GM23338 (cell line): ENCODE results near the gene NAA16. TPM values are rescaled to one million over a fixed set of nuclear protein-coding genes. Genes with fewer than 3 reads are reported as not detected.

Experiments used
- ATAC-seq: fragments of 200-7000 bp; cut with Tn5 transposase; 3 replicates; pipeline ENCODE4 v1.9.1; 2020
- DNase-seq: peaks from one replicate; pipeline ENCODE4 v3.0.0-alpha.2; 2015; ENCODE audit warnings: low spot score
- H2AFZ ChIP-seq: fragments of 200-600 bp; sonication (generic); 2 replicates; pipeline ENCODE4 v1.8.0; 2016; ENCODE audit warnings: antibody characterized with exemption, mild to moderate bottlenecking, moderate library complexity
- H3F3A ChIP-seq: fragments of 200-600 bp; sonication (generic); replicated peaks from 2 replicates; pipeline ENCODE4 v1.8.0; 2017; ENCODE audit warnings: antibody characterized with exemption, mixed run types, low read depth
- H3K27ac ChIP-seq: fragments of 200-600 bp; sonication (generic); 2 replicates; pipeline ENCODE4 v1.6.1; 2016; ENCODE audit warnings: low read depth
- H3K27me3 ChIP-seq: fragments of 200-600 bp; sonication (generic); 2 replicates; pipeline ENCODE4 v1.8.0; 2016; ENCODE audit warnings: mild to moderate bottlenecking, mixed run types, moderate library complexity; ENCODE audit not compliant: insufficient read depth
- H3K36me3 ChIP-seq: fragments of 200-600 bp; sonication (generic); 2 replicates; pipeline ENCODE4 v1.8.0; 2016; ENCODE audit warnings: mild to moderate bottlenecking; ENCODE audit not compliant: insufficient read depth
- H3K4me1 ChIP-seq: fragments of 200-600 bp; sonication (generic); 2 replicates; pipeline ENCODE4 v1.8.0; 2016; ENCODE audit warnings: mild to moderate bottlenecking, moderate library complexity; ENCODE audit not compliant: insufficient read depth
- H3K4me2 ChIP-seq: fragments of 200-600 bp; sonication (generic); 2 replicates; pipeline ENCODE4 v1.7.1; 2017; ENCODE audit warnings: mixed run types
- H3K4me3 ChIP-seq: fragments of 200-600 bp; sonication (generic); 2 replicates; pipeline ENCODE4 v1.6.1; 2016; ENCODE audit warnings: mixed run types
- H3K79me2 ChIP-seq: fragments of 200-600 bp; sonication (generic); replicated peaks from 2 replicates; pipeline ENCODE4 v1.8.0; 2017; ENCODE audit warnings: mild to moderate bottlenecking; ENCODE audit not compliant: insufficient read depth
- H3K9me2 ChIP-seq: fragments of 200-600 bp; sonication (generic); 2 replicates; pipeline ENCODE4 v1.8.0; 2017; ENCODE audit not compliant: insufficient read depth
- H4K20me1 ChIP-seq: fragments of 200-600 bp; sonication (generic); replicated peaks from 2 replicates; pipeline ENCODE4 v1.8.0; 2017; ENCODE audit warnings: mild to moderate bottlenecking; ENCODE audit not compliant: insufficient read depth
- H3K27ac Mint-ChIP-seq: 2 replicates; pipeline ENCODE4 v1.8.0; 2020; ENCODE audit warnings: inconsistent platforms, mild to moderate bottlenecking, moderate library complexity, mixed read lengths
- H3K27me3 Mint-ChIP-seq: 3 replicates; pipeline ENCODE4 v1.8.0; 2022; ENCODE audit warnings: low read depth, mild to moderate bottlenecking, moderate library complexity, mixed read lengths, inconsistent platforms; ENCODE audit not compliant: insufficient read depth, poor library complexity
- H3K36me3 Mint-ChIP-seq: 3 replicates; pipeline ENCODE4 v1.8.0; 2021; ENCODE audit warnings: low read depth, mild to moderate bottlenecking, inconsistent platforms, moderate library complexity, mixed read lengths
- H3K4me1 Mint-ChIP-seq: 3 replicates; pipeline ENCODE4 v1.8.0; 2020; ENCODE audit warnings: mild to moderate bottlenecking, inconsistent platforms, mixed read lengths
- H3K4me3 Mint-ChIP-seq: 3 replicates; pipeline ENCODE4 v1.8.0; 2021; ENCODE audit warnings: moderate library complexity, mild to moderate bottlenecking, inconsistent platforms, mixed read lengths
- H3K9me3 Mint-ChIP-seq: 3 replicates; pipeline ENCODE4 v1.8.0; 2020; ENCODE audit warnings: moderate library complexity, mild to moderate bottlenecking, inconsistent platforms, mixed read lengths
- EZH2 ChIP-seq: fragments of 200-600 bp; sonication (generic); IDR thresholded peaks from one replicate; pipeline ENCODE4 v1.8.0; 2017; ENCODE audit warnings: antibody characterized with exemption, mild to moderate bottlenecking, low read depth; ENCODE audit not compliant: unreplicated experiment
- STAT1 ChIP-seq: IDR thresholded peaks from one replicate; pipeline ENCODE4 v1.6.1; 2016; ENCODE audit warnings: antibody characterized with exemption; ENCODE audit not compliant: unreplicated experiment
- polyA plus RNA-seq: library from polyadenylated mRNA; unstranded; fragments of >200 nt; fragmentation: Nextera tagmentation; extraction: Ambion mirVana; gene quantifications from 2 replicates; pipeline ENCODE4 v1.2.1, GENCODE V29; 2016
- total RNA-seq: library from RNA; depleted of rRNA; stranded (reverse); fragments of >200 nt; shearing (Covaris generic); gene quantifications from 2 replicates; pipeline ENCODE4 v1.2.3, GENCODE V29; 2014
- TF ChIP-seq, protein P1 (sequence below), 2 experiments: fragments of 200-600 bp in 1 of 2; sonication (generic) in 1 of 2; conservative IDR thresholded peaks; 2 replicates each; pipeline versions ENCODE4 v1.5.1 to v1.6.1; 2016 to 2017; ENCODE audit warnings: antibody characterized with exemption in 2 of 2, low read depth in 2 of 2, mild to moderate bottlenecking in 2 of 2, moderate library complexity in 1 of 2
- TF ChIP-seq, protein P2 (sequence below): fragments of 250-450 bp; sonication (Bioruptor Pico); IDR thresholded peaks from 2 replicates; pipeline ENCODE4 v1.5.0; 2020; ENCODE audit warnings: mild to moderate bottlenecking, moderate library complexity

Gene NAA16
- total and polyA plus RNA-seq, 2 experiments from 2014 or later: 42.3 to 51.7 TPM

- H3K36me3 Mint-ChIP-seq: peaks cover 73% of the 10 kb centered on the region
- peaks cover 13% of the 10 kb centered on the region; the same call in 2 of the 3 replicates for H3K4me1 Mint-ChIP-seq
- H3F3A ChIP-seq: no peaks in the 10 kb centered on the region
- H3K36me3 ChIP-seq: peaks cover 4% of the 10 kb centered on the region
- DNase-seq (peak; percentile 29), ATAC-seq (peak; percentile 85)
- H3K27me3 Mint-ChIP-seq: peaks cover 5% of the 10 kb centered on the region
- H3K27me3 ChIP-seq: no peaks in the 10 kb centered on the region
- 0 out of 2 replicates have a peak overlapping the region, but pooled peaks have one; percentile 15 for H3K27ac ChIP-seq
- peaks cover 10% of the 10 kb centered on the region; the same call in 1 of the 2 replicates for H3K4me1 ChIP-seq
- H3K79me2 ChIP-seq: peaks cover 77% of the 10 kb centered on the region
- H3K27ac Mint-ChIP-seq: 0 out of 2 replicates have a peak overlapping the region, but pooled peaks have one; percentile 10
- H3K9me3 Mint-ChIP-seq: no peaks in the 10 kb centered on the region
- H3K4me2 ChIP-seq: no peak overlapping the region
- H4K20me1 ChIP-seq: peaks cover 18% of the 10 kb centered on the region
- H2AFZ ChIP-seq: no peak overlapping the region
- no peaks in the 10 kb centered on the region for H3K9me2 ChIP-seq
- no peak overlapping the region for H3K4me3 ChIP-seq
- TF ChIP-seq, protein P1, sequence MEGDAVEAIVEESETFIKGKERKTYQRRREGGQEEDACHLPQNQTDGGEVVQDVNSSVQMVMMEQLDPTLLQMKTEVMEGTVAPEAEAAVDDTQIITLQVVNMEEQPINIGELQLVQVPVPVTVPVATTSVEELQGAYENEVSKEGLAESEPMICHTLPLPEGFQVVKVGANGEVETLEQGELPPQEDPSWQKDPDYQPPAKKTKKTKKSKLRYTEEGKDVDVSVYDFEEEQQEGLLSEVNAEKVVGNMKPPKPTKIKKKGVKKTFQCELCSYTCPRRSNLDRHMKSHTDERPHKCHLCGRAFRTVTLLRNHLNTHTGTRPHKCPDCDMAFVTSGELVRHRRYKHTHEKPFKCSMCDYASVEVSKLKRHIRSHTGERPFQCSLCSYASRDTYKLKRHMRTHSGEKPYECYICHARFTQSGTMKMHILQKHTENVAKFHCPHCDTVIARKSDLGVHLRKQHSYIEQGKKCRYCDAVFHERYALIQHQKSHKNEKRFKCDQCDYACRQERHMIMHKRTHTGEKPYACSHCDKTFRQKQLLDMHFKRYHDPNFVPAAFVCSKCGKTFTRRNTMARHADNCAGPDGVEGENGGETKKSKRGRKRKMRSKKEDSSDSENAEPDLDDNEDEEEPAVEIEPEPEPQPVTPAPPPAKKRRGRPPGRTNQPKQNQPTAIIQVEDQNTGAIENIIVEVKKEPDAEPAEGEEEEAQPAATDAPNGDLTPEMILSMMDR (conservative IDR thresholded peaks at IDR 0.05; ENCODE audit: low read depth in 2 of 2): no peak
- TF ChIP-seq EZH2: no peak
- no peak overlapping the region for H3K4me3 Mint-ChIP-seq
Observed at GRCh38 chr13:41345914-41346589, 35.0 kb downstream of the NAA16 start.

- Histone ChIP-seq H3K4me2 (no peak overlapping the region), H3K9me2 (no peaks in the 10 kb centered on the region), H3K27me3 (no peaks in the 10 kb centered on the region), H4K20me1 (peaks cover 11% of the 10 kb centered on the region), H3K4me3 (no peak overlapping the region), H3F3A (no peaks in the 10 kb centered on the region), H3K79me2 (peaks cover 47% of the 10 kb centered on the region), H2AFZ (no peak overlapping the region), H3K36me3 (peaks cover 4% of the 10 kb centered on the region), H3K4me1 (no peaks in the 10 kb centered on the region), H3K27ac (peak overlapping the region; percentile 58; the same call in 1 of the 2 replicates)
- ATAC-seq: no peak; the same call in 2 of the 3 replicates
- TF ChIP-seq STAT1: no peak
- TF ChIP-seq, protein P1 (conservative IDR thresholded peaks at IDR 0.05; ENCODE audit: low read depth in 2 of 2): peak; percentile 56 to 98
- TF ChIP-seq, protein P2, sequence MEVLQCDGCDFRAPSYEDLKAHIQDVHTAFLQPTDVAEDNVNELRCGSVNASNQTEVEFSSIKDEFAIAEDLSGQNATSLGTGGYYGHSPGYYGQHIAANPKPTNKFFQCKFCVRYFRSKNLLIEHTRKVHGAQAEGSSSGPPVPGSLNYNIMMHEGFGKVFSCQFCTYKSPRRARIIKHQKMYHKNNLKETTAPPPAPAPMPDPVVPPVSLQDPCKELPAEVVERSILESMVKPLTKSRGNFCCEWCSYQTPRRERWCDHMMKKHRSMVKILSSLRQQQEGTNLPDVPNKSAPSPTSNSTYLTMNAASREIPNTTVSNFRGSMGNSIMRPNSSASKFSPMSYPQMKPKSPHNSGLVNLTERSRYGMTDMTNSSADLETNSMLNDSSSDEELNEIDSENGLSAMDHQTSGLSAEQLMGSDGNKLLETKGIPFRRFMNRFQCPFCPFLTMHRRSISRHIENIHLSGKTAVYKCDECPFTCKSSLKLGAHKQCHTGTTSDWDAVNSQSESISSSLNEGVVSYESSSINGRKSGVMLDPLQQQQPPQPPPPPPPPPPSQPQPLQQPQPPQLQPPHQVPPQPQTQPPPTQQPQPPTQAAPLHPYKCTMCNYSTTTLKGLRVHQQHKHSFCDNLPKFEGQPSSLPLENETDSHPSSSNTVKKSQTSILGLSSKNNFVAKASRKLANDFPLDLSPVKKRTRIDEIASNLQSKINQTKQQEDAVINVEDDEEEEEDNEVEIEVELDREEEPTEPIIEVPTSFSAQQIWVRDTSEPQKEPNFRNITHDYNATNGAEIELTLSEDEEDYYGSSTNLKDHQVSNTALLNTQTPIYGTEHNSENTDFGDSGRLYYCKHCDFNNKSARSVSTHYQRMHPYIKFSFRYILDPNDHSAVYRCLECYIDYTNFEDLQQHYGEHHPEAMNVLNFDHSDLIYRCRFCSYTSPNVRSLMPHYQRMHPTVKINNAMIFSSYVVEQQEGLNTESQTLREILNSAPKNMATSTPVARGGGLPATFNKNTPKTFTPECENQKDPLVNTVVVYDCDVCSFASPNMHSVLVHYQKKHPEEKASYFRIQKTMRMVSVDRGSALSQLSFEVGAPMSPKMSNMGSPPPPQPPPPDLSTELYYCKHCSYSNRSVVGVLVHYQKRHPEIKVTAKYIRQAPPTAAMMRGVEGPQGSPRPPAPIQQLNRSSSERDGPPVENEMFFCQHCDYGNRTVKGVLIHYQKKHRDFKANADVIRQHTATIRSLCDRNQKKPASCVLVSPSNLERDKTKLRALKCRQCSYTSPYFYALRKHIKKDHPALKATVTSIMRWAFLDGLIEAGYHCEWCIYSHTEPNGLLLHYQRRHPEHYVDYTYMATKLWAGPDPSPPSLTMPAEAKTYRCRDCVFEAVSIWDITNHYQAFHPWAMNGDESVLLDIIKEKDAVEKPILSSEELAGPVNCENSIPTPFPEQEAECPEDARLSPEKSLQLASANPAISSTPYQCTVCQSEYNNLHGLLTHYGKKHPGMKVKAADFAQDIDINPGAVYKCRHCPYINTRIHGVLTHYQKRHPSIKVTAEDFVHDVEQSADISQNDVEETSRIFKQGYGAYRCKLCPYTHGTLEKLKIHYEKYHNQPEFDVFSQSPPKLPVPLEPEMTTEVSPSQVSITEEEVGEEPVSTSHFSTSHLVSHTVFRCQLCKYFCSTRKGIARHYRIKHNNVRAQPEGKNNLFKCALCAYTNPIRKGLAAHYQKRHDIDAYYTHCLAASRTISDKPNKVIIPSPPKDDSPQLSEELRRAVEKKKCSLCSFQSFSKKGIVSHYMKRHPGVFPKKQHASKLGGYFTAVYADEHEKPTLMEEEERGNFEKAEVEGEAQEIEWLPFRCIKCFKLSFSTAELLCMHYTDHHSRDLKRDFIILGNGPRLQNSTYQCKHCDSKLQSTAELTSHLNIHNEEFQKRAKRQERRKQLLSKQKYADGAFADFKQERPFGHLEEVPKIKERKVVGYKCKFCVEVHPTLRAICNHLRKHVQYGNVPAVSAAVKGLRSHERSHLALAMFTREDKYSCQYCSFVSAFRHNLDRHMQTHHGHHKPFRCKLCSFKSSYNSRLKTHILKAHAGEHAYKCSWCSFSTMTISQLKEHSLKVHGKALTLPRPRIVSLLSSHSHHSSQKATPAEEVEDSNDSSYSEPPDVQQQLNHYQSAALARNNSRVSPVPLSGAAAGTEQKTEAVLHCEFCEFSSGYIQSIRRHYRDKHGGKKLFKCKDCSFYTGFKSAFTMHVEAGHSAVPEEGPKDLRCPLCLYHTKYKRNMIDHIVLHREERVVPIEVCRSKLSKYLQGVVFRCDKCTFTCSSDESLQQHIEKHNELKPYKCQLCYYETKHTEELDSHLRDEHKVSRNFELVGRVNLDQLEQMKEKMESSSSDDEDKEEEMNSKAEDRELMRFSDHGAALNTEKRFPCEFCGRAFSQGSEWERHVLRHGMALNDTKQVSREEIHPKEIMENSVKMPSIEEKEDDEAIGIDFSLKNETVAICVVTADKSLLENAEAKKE (CRISPR knock-in tag): no peak
- H3K4me1 Mint-ChIP-seq: no peaks in the 10 kb centered on the region
- H3K27ac Mint-ChIP-seq: no peak overlapping the region
- no peaks in the 10 kb centered on the region for H3K9me3 Mint-ChIP-seq
- peaks cover 5% of the 10 kb centered on the region for H3K27me3 Mint-ChIP-seq
- H3K36me3 Mint-ChIP-seq: peaks cover 37% of the 10 kb centered on the region
- H3K4me3 Mint-ChIP-seq: no peak overlapping the region
- peak; percentile 62 for DNase-seq
Observed at GRCh38 chr13:41352935-41353840, 42.1 kb downstream of the NAA16 start.
